Neural crest cell (in vitro differentiated cells): ENCODE measurements around the gene TMEM114. TPM values are rescaled to one million over a fixed set of nuclear protein-coding genes. Genes with fewer than 3 reads are reported as not detected.
A peak's percentile ranks its signal among the peaks of the same experiment; 100 is the strongest.

Experiments
- DNase-seq: peaks from one replicate; pipeline ENCODE4 v3.0.0; 2021; ENCODE audit warnings: low read depth, mixed read lengths, low spot score
- H3K27ac Mint-ChIP-seq: one replicate; pipeline ENCODE4 v1.8.0; 2021; ENCODE audit warnings: mild to moderate bottlenecking, mixed read lengths; ENCODE audit not compliant: unreplicated experiment
- H3K27me3 Mint-ChIP-seq: 2 replicates; pipeline ENCODE4 v1.8.0; 2021; ENCODE audit warnings: low read depth, mild to moderate bottlenecking, mixed read lengths
- H3K36me3 Mint-ChIP-seq: 2 replicates; pipeline ENCODE4 v1.8.0; 2021; ENCODE audit warnings: low read depth, mild to moderate bottlenecking, mixed read lengths
- H3K4me1 Mint-ChIP-seq: 2 replicates; pipeline ENCODE4 v1.8.0; 2021; ENCODE audit warnings: mixed read lengths
- H3K4me3 Mint-ChIP-seq: one replicate; pipeline ENCODE4 v1.8.0; 2021; ENCODE audit warnings: mild to moderate bottlenecking, mixed read lengths
- H3K9me3 Mint-ChIP-seq: 2 replicates; pipeline ENCODE4 v1.8.0; 2021; ENCODE audit warnings: mixed read lengths
- CTCF ChIP-seq: fragments of 200-600 bp; sonication (generic); conservative IDR thresholded peaks from 2 replicates; pipeline ENCODE4 v1.5.0; 2021; ENCODE audit warnings: antibody characterized with exemption, mild to moderate bottlenecking
- total RNA-seq: library from RNA; stranded (reverse); gene quantifications from 2 replicates; pipeline ENCODE4 v1.2.1, GENCODE V29; 2021

The TMEM114 gene
- total RNA-seq, 1 donor from 2014 or later: not detected

DNA sequence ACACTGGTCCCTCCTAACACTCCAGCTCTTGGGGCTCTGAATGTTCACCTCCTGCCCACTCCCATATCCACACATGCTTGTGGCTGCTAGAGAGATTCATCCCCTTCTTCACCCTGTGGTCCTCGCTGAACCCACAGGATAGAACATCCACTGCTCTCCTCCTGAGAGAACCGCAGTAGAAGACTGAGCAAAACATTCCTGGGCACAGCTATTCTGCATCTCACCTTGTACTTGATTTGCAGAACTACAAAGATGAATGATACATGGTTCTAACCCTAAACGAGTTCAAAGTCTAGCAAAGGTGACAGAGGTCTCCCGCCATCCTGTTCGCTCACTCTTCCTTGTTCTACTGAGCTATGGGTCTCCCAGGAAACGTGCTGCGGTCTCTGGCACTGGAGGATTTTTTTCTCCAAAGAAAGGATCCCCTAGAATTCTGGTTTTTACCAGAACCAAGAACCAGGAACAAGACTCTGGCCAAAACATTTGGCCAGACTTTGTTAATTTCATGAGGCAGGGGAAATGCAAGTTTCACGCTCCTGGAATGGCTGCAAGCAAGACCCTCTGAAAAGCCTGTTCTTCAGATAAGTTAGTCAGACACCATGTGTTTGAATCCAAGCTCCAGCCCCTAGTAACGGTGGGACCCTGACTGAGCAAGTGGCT is 39.5 kb downstream of the TMEM114 start:
- Mint-ChIP-seq H3K27me3 (peaks cover 51% of the 10 kb centered on the region), H3K4me1 (peaks cover 4% of the 10 kb centered on the region), H3K36me3 (no peaks in the 10 kb centered on the region), H3K9me3 (peaks cover under 1% of the 10 kb centered on the region), H3K27ac (peak overlapping the region; percentile 32), H3K4me3 (no peak overlapping the region)
- TF ChIP-seq CTCF: no peak
- DNase-seq: no peak

GRCh38 chr16:8549843-8550412 is 40.4 kb downstream of the TMEM114 start:
- TF ChIP-seq CTCF: no peak
- peaks cover 47% of the 10 kb centered on the region for H3K27me3 Mint-ChIP-seq
- DNase-seq: no peak
- no peak overlapping the region for H3K4me3 Mint-ChIP-seq
- H3K9me3 Mint-ChIP-seq: no peaks in the 10 kb centered on the region
- no peaks in the 10 kb centered on the region for H3K4me1 Mint-ChIP-seq
- H3K36me3 Mint-ChIP-seq: no peaks in the 10 kb centered on the region
- no peak overlapping the region for H3K27ac Mint-ChIP-seq

- Mint-ChIP-seq H3K9me3 (no peaks in the 10 kb centered on the region), H3K4me3 (no peak overlapping the region), H3K27ac (no peak overlapping the region), H3K4me1 (no peaks in the 10 kb centered on the region), H3K27me3 (peaks cover 56% of the 10 kb centered on the region), H3K36me3 (no peaks in the 10 kb centered on the region)
- DNase-seq: no peak
- TF ChIP-seq CTCF: no peak
These were observed 42.1 kb downstream of the TMEM114 start for GRCh38 chr16:8548166-8548565.

DNA sequence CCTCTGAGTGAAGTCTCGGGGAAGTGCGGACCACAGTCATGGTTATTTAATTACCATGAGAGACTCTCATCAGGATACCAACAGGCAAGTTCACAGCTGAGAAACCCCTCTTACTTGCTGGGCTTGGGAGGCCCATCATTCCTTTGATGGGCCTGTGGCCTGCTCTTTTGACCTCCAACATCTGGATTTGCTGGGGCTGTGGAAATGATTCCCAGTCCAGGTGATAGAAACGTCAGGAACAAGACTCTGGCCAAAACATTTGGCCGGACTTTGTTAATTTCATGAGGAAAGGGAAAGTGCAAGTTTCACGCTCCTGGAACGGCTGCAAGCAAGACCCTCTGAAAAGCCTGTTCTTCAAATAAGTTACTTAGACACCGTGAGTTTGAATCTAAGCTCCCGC is 42.5 kb downstream of the TMEM114 start:
- no peak for DNase-seq
- no peaks in the 10 kb centered on the region for H3K9me3 Mint-ChIP-seq
- H3K4me1 Mint-ChIP-seq: no peaks in the 10 kb centered on the region
- H3K36me3 Mint-ChIP-seq: no peaks in the 10 kb centered on the region
- H3K27ac Mint-ChIP-seq: no peak overlapping the region
- H3K4me3 Mint-ChIP-seq: no peak overlapping the region
- peaks cover 55% of the 10 kb centered on the region for H3K27me3 Mint-ChIP-seq
- no peak for TF ChIP-seq CTCF

DNA sequence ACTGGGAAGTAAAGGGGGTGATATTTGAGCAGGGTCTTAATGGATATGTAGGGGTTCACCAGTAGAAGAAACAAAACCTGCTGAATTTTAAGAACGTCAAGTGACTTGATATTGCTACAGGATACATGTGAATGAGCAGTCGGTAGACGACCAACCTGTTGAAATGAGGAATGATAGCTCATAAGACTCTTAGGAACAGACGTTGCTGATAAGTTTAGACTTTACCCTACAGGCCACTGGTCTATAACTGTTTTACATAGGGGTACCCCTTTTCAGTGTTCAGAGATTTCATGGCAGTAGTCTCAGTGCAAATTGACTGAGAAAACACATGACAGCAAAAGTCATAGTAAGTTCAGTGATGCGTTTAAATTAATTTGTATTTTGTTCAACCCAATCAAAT is 45.9 kb downstream of the TMEM114 start:
- Mint-ChIP-seq H3K27ac (no peak overlapping the region), H3K36me3 (no peaks in the 10 kb centered on the region), H3K4me3 (no peak overlapping the region), H3K27me3 (peaks cover 60% of the 10 kb centered on the region), H3K4me1 (no peaks in the 10 kb centered on the region), H3K9me3 (no peaks in the 10 kb centered on the region)
- no peak for TF ChIP-seq CTCF
- DNase-seq: no peak
